Natural killer cell treated with Interleukin-12 subunit alpha and Interleukin-12 subunit beta and Interleukin-15 and Interleukin-18, amount 100 ng/mL, for 72 hours (primary cell): ENCODE data around the gene TUBB4A. TPM values are rescaled to one million over a fixed set of nuclear protein-coding genes. Genes with fewer than 3 reads are reported as not detected.

ENCODE experiments used
- ATAC-seq, 2 donors: fragments of 150-1000 bp; cut with Tn5 transposase in 1 of 2; sonication (Bioruptor Pico), chemical (Tn5 transposase) in 1 of 2; 2 replicates each; pipeline ENCODE4 v1.10.0; 2021
- DNase-seq: peaks from one replicate; pipeline ENCODE4 v3.0.0; 2022; ENCODE audit warnings: low spot score
- H3K27ac Mint-ChIP-seq, 2 donors: 1 replicate in 1 of 2; 2 replicates in 1 of 2; pipeline ENCODE4 v1.8.0; 2022; ENCODE audit warnings: mixed read lengths in 2 of 2, mild to moderate bottlenecking in 1 of 2, moderate library complexity in 1 of 2
- H3K27me3 Mint-ChIP-seq, 2 donors: 1 replicate in 1 of 2; 2 replicates in 1 of 2; pipeline ENCODE4 v1.8.0; 2022; ENCODE audit warnings: mixed read lengths in 2 of 2
- H3K36me3 Mint-ChIP-seq: one replicate; pipeline ENCODE4 v1.8.0; 2022; ENCODE audit warnings: mixed read lengths
- H3K4me1 Mint-ChIP-seq, 2 donors: 1 replicate in 1 of 2; 2 replicates in 1 of 2; pipeline ENCODE4 v1.8.0; 2022; ENCODE audit warnings: low read depth in 2 of 2, mixed read lengths in 2 of 2, mild to moderate bottlenecking in 1 of 2
- H3K4me3 Mint-ChIP-seq: one replicate; pipeline ENCODE4 v1.8.0; 2022; ENCODE audit warnings: mixed read lengths
- H3K9me3 Mint-ChIP-seq: 2 replicates; pipeline ENCODE4 v1.8.0; 2022; ENCODE audit warnings: mixed read lengths
- total RNA-seq, 2 donors: library from RNA; stranded (reverse); gene quantifications; one replicate each; pipeline ENCODE4 v1.2.3, GENCODE V29; 2022

Gene TUBB4A
- total RNA-seq, 2 donors from 2014 or later: 1.4 to 3.2 TPM

GRCh38 chr19:6531163-6531955 lies 29.2 kb upstream of the TUBB4A start:
- Mint-ChIP-seq H3K27ac (peak overlapping the region in 1 of 2 donors; percentile 0), H3K27me3 (peaks cover 27 to 34% of the 10 kb centered on the region in 2 donors), H3K4me1 (peaks cover 41 to 45% of the 10 kb centered on the region in 2 donors), H3K9me3 (no peaks in the 10 kb centered on the region), H3K36me3 (no peaks in the 10 kb centered on the region), H3K4me3 (peak overlapping the region; percentile 67)
- ATAC-seq (peak; percentile 21 to 37), DNase-seq (no peak)

- peak within 1 kb of the TSS; percentile 8 to 48 for H3K27ac Mint-ChIP-seq
- DNase-seq (peak; percentile 85), ATAC-seq (peak; percentile 81 to 90)
- no peaks in the 10 kb centered on the region for H3K9me3 Mint-ChIP-seq
- peaks cover 27 to 34% of the 10 kb centered on the region in 2 donors for H3K27me3 Mint-ChIP-seq
- peak within 1 kb of the TSS; percentile 89 for H3K4me3 Mint-ChIP-seq
- H3K36me3 Mint-ChIP-seq: no peaks in the 10 kb centered on the region
- H3K4me1 Mint-ChIP-seq: peaks cover 33 to 37% of the 10 kb centered on the region in 2 donors
Observed at GRCh38 chr19:6530386-6531162, 28.5 kb upstream of the TUBB4A start, which contains the start of gene TNFSF9. TSS of gene TNFSF9 (plus strand) at chr19:6531026. CDS start at chr19:6531037, 11 bp downstream.

DNA sequence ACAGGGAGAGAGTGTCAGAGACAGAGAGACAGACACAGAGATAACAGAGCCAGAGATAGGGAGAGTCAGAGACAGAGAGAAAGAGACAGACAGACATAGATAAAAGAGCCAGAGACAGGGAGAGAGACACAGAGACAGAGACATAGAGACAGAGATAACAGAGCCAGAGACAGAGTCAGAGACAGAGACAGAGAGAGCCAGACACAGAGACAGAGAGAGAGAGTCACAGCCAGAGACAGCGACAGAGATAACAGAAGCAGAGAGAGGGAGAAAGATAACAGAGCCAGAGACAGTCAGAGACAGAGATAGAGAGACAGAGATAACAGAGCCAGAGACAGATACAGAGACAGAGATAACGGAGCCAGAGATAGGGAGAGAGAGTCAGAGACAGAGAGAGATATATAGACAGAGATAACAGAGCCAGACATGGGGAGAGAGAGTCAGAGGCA lies 27.9 kb upstream of the TUBB4A start:
- no peak for DNase-seq
- peaks cover 27 to 34% of the 10 kb centered on the region in 2 donors for H3K27me3 Mint-ChIP-seq
- no peaks in the 10 kb centered on the region for H3K9me3 Mint-ChIP-seq
- no peaks in the 10 kb centered on the region for H3K36me3 Mint-ChIP-seq
- no peak for ATAC-seq
- peak overlapping the region; percentile 8 to 48 for H3K27ac Mint-ChIP-seq
- H3K4me3 Mint-ChIP-seq: peak overlapping the region; percentile 89
- H3K4me1 Mint-ChIP-seq: peaks cover 32 to 34% of the 10 kb centered on the region in 2 donors

- Mint-ChIP-seq H3K36me3 (no peaks in the 10 kb centered on the region), H3K27me3 (peaks cover 27 to 34% of the 10 kb centered on the region in 2 donors), H3K9me3 (no peaks in the 10 kb centered on the region), H3K4me1 (peaks cover 32 to 34% of the 10 kb centered on the region in 2 donors), H3K27ac (peak overlapping the region in 1 of 2 donors; percentile 8), H3K4me3 (peak overlapping the region; percentile 89)
- DNase-seq: no peak
- no peak for ATAC-seq
Observed at GRCh38 chr19:6529351-6529750, 27.2 kb upstream of the TUBB4A start.

DNA sequence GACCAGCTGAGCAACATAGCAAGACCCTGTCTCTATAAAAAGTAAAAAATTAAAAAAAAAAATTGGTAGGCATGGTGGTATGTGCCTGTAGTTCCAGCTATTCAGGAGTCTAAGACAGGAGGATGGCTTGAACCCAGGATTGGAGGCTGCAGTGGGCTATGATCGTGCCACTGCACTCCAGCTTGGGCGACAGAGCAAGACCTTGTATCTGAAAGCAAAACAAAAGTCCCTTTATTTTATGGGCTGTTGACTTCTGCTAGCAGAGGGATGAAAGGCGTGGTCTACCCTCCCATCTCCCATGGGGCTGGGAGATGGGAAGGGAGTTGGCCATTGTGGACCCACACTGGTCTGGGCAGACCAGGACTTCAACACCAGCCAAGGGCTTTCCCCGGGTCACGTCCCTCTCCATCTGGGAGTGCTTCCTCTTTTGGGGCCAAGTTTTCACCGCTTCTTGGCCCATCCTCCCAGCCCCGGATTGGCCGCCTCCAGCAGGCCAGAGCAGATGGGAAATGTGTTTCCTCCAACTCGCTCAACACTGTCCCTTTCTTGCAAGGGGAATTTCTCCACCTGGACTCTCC lies 26.5 kb upstream of the TUBB4A start:
- Mint-ChIP-seq H3K36me3 (no peaks in the 10 kb centered on the region), H3K27ac (no peak overlapping the region), H3K4me3 (no peak overlapping the region), H3K4me1 (peaks cover 27 to 34% of the 10 kb centered on the region in 2 donors), H3K9me3 (no peaks in the 10 kb centered on the region), H3K27me3 (peaks cover 27 to 34% of the 10 kb centered on the region in 2 donors)
- ATAC-seq: no peak
- DNase-seq: no peak

GRCh38 chr19:6527893-6528543 lies 25.9 kb upstream of the TUBB4A start:
- Mint-ChIP-seq H3K27ac (no peak overlapping the region), H3K27me3 (peaks cover 26 to 32% of the 10 kb centered on the region in 2 donors), H3K4me1 (peaks cover 27 to 33% of the 10 kb centered on the region in 2 donors), H3K36me3 (no peaks in the 10 kb centered on the region), H3K4me3 (no peak overlapping the region), H3K9me3 (no peaks in the 10 kb centered on the region)
- ATAC-seq: no peak
- DNase-seq: no peak

GRCh38 chr19:6524311-6524710 lies 22.2 kb upstream of the TUBB4A start:
- Mint-ChIP-seq H3K36me3 (no peaks in the 10 kb centered on the region), H3K9me3 (no peaks in the 10 kb centered on the region), H3K27ac (no peak overlapping the region), H3K4me3 (no peak overlapping the region), H3K4me1 (peaks cover 7 to 14% of the 10 kb centered on the region in 2 donors), H3K27me3 (peaks cover 2 to 3% of the 10 kb centered on the region in 2 donors)
- no peak for ATAC-seq
- no peak for DNase-seq

DNA sequence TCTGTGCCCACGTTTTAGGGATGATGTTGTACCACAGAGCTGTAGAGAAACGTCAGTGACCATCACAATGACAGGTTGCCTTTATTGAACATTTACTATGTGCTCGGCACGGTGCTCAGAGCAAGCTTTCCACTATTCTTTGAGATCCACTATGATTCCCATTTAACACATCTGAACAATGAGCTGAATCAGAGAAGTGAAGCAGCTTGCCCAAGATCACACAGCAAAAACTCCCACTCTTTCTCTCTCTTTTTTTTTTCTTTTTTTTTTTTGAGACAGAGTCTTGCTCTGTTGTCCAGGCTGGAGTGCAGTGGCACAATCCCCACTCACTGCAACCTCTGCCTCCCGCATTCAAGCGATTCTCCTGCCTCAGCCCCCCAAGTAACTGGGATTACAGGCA lies 20.6 kb upstream of the TUBB4A start:
- Mint-ChIP-seq H3K27ac (peak overlapping the region in 1 of 2 donors; percentile 45), H3K9me3 (no peaks in the 10 kb centered on the region), H3K36me3 (no peaks in the 10 kb centered on the region), H3K27me3 (no peaks in the 10 kb centered on the region), H3K4me3 (no peak overlapping the region), H3K4me1 (peaks cover 18 to 26% of the 10 kb centered on the region in 2 donors)
- no peak for ATAC-seq
- DNase-seq: peak; percentile 1

- Mint-ChIP-seq H3K9me3 (no peaks in the 10 kb centered on the region), H3K27ac (peak overlapping the region; percentile 1 to 44), H3K4me3 (peak overlapping the region; percentile 49), H3K4me1 (peaks cover 24 to 33% of the 10 kb centered on the region in 2 donors), H3K36me3 (no peaks in the 10 kb centered on the region), H3K27me3 (no peaks in the 10 kb centered on the region)
- ATAC-seq (peak; percentile 87 to 88), DNase-seq (peak; percentile 78)
Observed at GRCh38 chr19:6521718-6522646, 19.9 kb upstream of the TUBB4A start.

GRCh38 chr19:6519289-6519688 lies 17.2 kb upstream of the TUBB4A start:
- ATAC-seq (no peak), DNase-seq (no peak)
- Mint-ChIP-seq H3K36me3 (no peaks in the 10 kb centered on the region), H3K4me3 (peak overlapping the region; percentile 70), H3K4me1 (peaks cover 36 to 44% of the 10 kb centered on the region in 2 donors), H3K27ac (peak overlapping the region; percentile 36 to 49), H3K9me3 (no peaks in the 10 kb centered on the region), H3K27me3 (no peaks in the 10 kb centered on the region)

DNA sequence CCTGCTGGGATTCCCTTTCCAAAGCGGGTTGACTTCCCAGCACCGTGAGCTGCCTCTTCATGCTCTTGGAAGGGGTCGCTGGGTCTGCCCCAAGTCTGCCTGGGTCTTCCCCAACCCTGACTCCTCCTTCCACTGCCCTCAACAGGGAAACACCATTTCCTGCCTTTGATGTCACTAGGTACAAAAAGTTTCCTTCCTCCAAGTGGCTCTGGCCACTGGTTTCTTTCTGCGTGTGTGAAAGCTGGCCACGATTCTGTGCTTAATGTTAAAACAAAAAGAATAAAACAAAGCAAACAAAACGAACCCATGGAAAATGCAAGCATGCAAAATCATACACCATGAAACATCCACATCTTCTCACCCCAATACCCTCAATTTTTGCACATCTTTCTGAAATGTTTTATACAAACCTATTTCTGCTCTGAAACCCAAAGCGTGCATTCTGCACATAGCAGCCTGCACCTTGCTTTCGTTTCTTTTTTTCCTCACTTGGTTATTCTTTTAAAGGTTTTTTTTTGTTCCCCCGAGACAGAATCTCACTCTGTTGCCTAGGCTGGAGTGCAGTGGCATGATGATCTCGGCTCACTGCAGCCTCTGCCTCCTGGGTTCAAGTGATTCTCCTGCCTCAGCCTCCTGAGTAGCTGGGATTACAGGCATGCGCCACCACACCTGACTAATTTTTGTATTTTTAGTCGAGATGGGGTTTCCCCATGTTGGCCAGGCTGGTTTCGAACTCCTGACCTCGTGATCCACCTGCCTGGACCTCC lies 16.2 kb upstream of the TUBB4A start:
- ATAC-seq (peak in 1 of 2 donors; percentile 36), DNase-seq (peak; percentile 74)
- peaks cover 36 to 44% of the 10 kb centered on the region in 2 donors for H3K4me1 Mint-ChIP-seq
- H3K27me3 Mint-ChIP-seq: no peaks in the 10 kb centered on the region
- no peaks in the 10 kb centered on the region for H3K9me3 Mint-ChIP-seq
- H3K4me3 Mint-ChIP-seq: peak overlapping the region; percentile 88
- H3K27ac Mint-ChIP-seq: peak overlapping the region; percentile 49 to 82
- H3K36me3 Mint-ChIP-seq: no peaks in the 10 kb centered on the region
